Smooth muscle cell (in vitro differentiated cells): ENCODE results near the gene VPS8. TPM values are rescaled to one million over a fixed set of nuclear protein-coding genes. Genes with fewer than 3 reads are reported as not detected.

Source experiments
- DNase-seq: peaks from one replicate; lab custom pipeline; 2025; ENCODE audit not compliant: unreplicated experiment; lab: John Stamatoyannopoulos, UW
- H2AFZ ChIP-seq: fragments of 200-600 bp; sonication (generic); 2 replicates; pipeline ENCODE4 v1.6.0; 2016; ENCODE audit warnings: antibody characterized with exemption, low read depth, mild to moderate bottlenecking
- H3F3A ChIP-seq: fragments of 200-600 bp; sonication (generic); 2 replicates; pipeline ENCODE4 v1.6.0; 2017; ENCODE audit warnings: antibody characterized with exemption, low read depth
- H3K27ac ChIP-seq: fragments of 200-600 bp; sonication (generic); 2 replicates; pipeline ENCODE4 v1.5.1; 2016; ENCODE audit warnings: low read depth, mild to moderate bottlenecking
- H3K27me3 ChIP-seq: fragments of 200-600 bp; sonication (generic); 2 replicates; pipeline ENCODE4 v1.6.1; 2016; ENCODE audit warnings: low read depth, mild to moderate bottlenecking
- H3K36me3 ChIP-seq: fragments of 200-600 bp; sonication (generic); 2 replicates; pipeline ENCODE4 v1.5.1; 2016; ENCODE audit warnings: low read depth
- H3K4me1 ChIP-seq: fragments of 200-600 bp; sonication (generic); 2 replicates; pipeline ENCODE4 v1.5.1; 2016; ENCODE audit warnings: low read depth
- H3K4me2 ChIP-seq: fragments of 200-600 bp; sonication (generic); 2 replicates; pipeline ENCODE4 v1.6.0; 2016; ENCODE audit warnings: mild to moderate bottlenecking
- H3K4me3 ChIP-seq: fragments of 200-600 bp; sonication (generic); 2 replicates; pipeline ENCODE4 v1.5.1; 2016; ENCODE audit warnings: mild to moderate bottlenecking
- H3K79me2 ChIP-seq: fragments of 200-600 bp; sonication (generic); 2 replicates; pipeline ENCODE4 v1.6.0; 2016; ENCODE audit warnings: low read depth, mild to moderate bottlenecking
- H3K9ac ChIP-seq: fragments of 200-600 bp; sonication (generic); 2 replicates; pipeline ENCODE4 v1.6.0; 2016; ENCODE audit warnings: low read depth
- H3K9me3 ChIP-seq: fragments of 200-600 bp; sonication (generic); replicated peaks from 2 replicates; pipeline ENCODE4 v1.5.1; 2016; ENCODE audit warnings: low read depth
- H4K20me1 ChIP-seq: fragments of 200-600 bp; sonication (generic); 2 replicates; pipeline ENCODE4 v1.6.0; 2016; ENCODE audit warnings: low read depth
- WGBS: methylation state at CpG from one replicate; pipeline ENCODE4 v1.1.7; 2016; ENCODE audit warnings: low lambda C conversion rate; 5-methylcytosine and 5-hydroxymethylcytosine counted together
- polyA plus RNA-seq: library from polyadenylated mRNA; unstranded; fragments of >200 nt; fragmentation: Nextera tagmentation; extraction: Ambion mirVana; gene quantifications from 2 replicates; pipeline ENCODE4 v1.2.1, GENCODE V29; 2016
- total RNA-seq: library from RNA; depleted of rRNA; stranded (reverse); fragments of >200 nt; gene quantifications from 2 replicates; pipeline ENCODE4 v1.2.3, GENCODE V29; 2014
- TF ChIP-seq, protein P1 (sequence below): fragments of 200-600 bp; sonication (generic); IDR thresholded peaks from 2 replicates; pipeline ENCODE4 v1.5.1; 2017; ENCODE audit warnings: borderline replicate concordance, mild to moderate bottlenecking, antibody characterized with exemption; ENCODE audit not compliant: insufficient read depth, poor library complexity, severe bottlenecking

Gene VPS8
- total and polyA plus RNA-seq, 2 experiments from 2014 or later: 16.1 to 53.9 TPM

DNA sequence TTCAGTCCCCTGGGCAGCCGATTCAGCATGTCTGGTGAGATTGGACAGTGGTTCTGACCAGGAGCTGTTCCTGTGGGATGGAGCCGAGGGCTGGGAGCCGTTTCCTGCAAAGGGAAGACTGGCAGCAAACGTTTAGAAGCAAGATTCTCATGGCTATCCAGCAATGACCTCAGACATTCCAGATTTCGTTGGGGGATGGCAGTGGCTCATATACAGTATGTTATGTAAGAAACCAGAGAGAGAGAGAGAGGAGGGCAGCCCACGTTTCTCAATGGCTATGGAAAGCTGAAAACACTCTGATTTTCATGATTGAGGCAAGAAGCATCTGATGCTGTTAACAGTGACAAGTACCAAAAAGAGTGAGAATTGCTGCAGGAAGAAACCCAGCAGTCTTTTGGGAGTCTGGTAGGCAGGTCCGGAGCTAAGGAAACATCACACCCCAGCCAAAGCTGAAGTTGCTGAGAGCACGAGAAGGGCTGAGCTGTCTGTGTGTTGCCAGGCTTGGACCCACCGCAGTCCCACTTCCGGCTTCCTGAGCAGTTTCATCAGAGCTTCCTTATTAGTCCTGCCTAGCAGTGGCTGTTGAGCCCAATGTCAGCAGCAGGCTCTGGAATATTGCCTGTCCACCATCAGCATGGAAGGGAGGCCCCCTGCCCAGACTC lies 25.6 kb upstream of the VPS8 start:
- WGBS: 25% methylated on average over 10 of the region's 10 CpGs
- Histone ChIP-seq H3K9ac (peak overlapping the region; percentile 30), H2AFZ (peak overlapping the region; percentile 8)

DNA sequence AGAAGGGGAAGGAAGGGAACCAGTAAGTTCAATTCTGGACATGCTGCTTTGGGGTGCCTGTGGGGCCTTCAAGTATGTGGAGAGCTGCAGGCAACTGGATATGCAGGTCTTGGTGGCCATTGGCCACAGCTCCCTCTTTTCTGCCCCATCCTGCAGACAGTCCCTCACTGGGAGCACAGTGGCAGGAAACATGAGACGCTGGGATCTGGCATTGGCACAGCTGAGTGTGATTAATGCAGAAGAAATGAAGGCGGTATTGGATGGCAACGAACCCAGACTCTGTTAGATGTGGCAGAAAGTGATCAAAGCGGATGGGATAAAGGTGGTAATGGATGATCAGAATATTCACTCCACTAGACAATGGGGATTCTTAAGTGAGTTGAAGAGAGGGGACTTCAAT lies 23.2 kb upstream of the VPS8 start:
- Histone ChIP-seq H3K36me3 (no peaks in the 10 kb centered on the region), H3K79me2 (no peaks in the 10 kb centered on the region), H3K27me3 (no peaks in the 10 kb centered on the region), H3F3A (peaks cover 3% of the 10 kb centered on the region), H3K4me1 (peaks cover 10% of the 10 kb centered on the region), H3K4me3 (no peak overlapping the region), H2AFZ (no peak overlapping the region), H4K20me1 (no peaks in the 10 kb centered on the region), H3K9ac (no peak overlapping the region), H3K4me2 (no peak overlapping the region), H3K9me3 (no peaks in the 10 kb centered on the region), H3K27ac (no peak overlapping the region)
- TF ChIP-seq, protein P1, sequence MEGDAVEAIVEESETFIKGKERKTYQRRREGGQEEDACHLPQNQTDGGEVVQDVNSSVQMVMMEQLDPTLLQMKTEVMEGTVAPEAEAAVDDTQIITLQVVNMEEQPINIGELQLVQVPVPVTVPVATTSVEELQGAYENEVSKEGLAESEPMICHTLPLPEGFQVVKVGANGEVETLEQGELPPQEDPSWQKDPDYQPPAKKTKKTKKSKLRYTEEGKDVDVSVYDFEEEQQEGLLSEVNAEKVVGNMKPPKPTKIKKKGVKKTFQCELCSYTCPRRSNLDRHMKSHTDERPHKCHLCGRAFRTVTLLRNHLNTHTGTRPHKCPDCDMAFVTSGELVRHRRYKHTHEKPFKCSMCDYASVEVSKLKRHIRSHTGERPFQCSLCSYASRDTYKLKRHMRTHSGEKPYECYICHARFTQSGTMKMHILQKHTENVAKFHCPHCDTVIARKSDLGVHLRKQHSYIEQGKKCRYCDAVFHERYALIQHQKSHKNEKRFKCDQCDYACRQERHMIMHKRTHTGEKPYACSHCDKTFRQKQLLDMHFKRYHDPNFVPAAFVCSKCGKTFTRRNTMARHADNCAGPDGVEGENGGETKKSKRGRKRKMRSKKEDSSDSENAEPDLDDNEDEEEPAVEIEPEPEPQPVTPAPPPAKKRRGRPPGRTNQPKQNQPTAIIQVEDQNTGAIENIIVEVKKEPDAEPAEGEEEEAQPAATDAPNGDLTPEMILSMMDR: no peak
- WGBS: 74% methylated on average over 4 of the region's 4 CpGs
- no peak for DNase-seq

More for the DNA sequence above, 25.6 kb upstream of the VPS8 start:
- no peaks in the 10 kb centered on the region for H3K9me3 ChIP-seq
- DNase-seq: no peak
- H3K4me3 ChIP-seq: peak overlapping the region; percentile 6
- no peaks in the 10 kb centered on the region for H3K27me3 ChIP-seq
- H3K36me3 ChIP-seq: no peaks in the 10 kb centered on the region
- H3F3A ChIP-seq: peaks cover 3% of the 10 kb centered on the region
- H3K79me2 ChIP-seq: no peaks in the 10 kb centered on the region
- H3K4me2 ChIP-seq: peak overlapping the region; percentile 73
- peak overlapping the region; percentile 75 for H3K27ac ChIP-seq
- TF ChIP-seq, protein P1: no peak
- H3K4me1 ChIP-seq: peaks cover 10% of the 10 kb centered on the region
- H4K20me1 ChIP-seq: no peaks in the 10 kb centered on the region

DNA sequence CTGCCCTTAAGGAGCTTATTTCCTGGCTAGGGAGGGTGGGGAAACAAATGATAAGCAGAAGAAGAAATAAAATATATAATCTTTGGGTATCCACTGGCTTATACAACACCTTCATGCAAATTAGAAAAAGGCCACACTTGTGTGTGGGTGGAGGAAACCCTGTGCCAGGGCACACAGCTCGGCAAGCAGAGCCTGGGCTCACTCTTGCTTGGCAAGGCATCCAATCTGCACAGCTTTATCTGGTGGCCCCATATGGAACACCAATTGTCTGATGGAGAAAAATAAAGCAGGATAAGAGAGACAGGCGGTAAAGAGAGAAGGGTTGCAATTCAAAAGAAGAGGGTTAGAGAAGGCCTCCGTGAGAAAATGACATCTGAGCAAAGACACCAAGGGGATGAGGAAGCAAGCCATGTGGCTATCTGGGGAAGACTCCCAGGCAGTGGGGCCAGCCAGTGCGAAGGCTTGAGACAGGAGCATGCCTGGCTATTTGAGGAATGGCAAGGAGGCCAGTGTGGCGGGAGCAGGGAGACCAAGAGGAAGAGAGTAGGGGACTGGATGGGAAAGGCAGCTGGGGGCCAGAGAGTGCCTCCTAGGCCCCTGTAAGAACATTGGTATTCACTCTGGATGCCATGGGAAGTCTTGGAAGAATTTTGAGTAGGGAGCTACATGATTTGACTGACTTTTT lies 22.5 kb upstream of the VPS8 start:
- Histone ChIP-seq H3K9ac (no peak overlapping the region), H3K4me3 (no peak overlapping the region)
- WGBS: 88% methylated on average over 5 of the region's 5 CpGs

More for the DNA sequence above, 22.5 kb upstream of the VPS8 start:
- H2AFZ ChIP-seq: no peak overlapping the region
- H3K4me1 ChIP-seq: peaks cover 10% of the 10 kb centered on the region
- H3K36me3 ChIP-seq: no peaks in the 10 kb centered on the region
- no peaks in the 10 kb centered on the region for H4K20me1 ChIP-seq
- no peaks in the 10 kb centered on the region for H3K9me3 ChIP-seq
- H3K27me3 ChIP-seq: no peaks in the 10 kb centered on the region
- no peak overlapping the region for H3K27ac ChIP-seq
- TF ChIP-seq, protein P1: no peak
- H3K4me2 ChIP-seq: no peak overlapping the region
- no peak for DNase-seq
- peaks cover 3% of the 10 kb centered on the region for H3F3A ChIP-seq
- H3K79me2 ChIP-seq: no peaks in the 10 kb centered on the region
